GM10266 (cell line): ENCODE data around the gene CMSS1.

Source experiments
- DNase-seq: peaks from one replicate; pipeline ENCODE4 v3.0.0; 2012; ENCODE audit errors: extremely low spot score
- TF ChIP-seq, protein P1 (sequence below): IDR thresholded peaks from 2 replicates; pipeline ENCODE4 v1.5.1; 2012; ENCODE audit warnings: mild to moderate bottlenecking, low read depth; ENCODE audit not compliant: control insufficient read depth, insufficient read depth; ENCODE audit errors: missing control alignments

CMSS1 gene

DNA sequence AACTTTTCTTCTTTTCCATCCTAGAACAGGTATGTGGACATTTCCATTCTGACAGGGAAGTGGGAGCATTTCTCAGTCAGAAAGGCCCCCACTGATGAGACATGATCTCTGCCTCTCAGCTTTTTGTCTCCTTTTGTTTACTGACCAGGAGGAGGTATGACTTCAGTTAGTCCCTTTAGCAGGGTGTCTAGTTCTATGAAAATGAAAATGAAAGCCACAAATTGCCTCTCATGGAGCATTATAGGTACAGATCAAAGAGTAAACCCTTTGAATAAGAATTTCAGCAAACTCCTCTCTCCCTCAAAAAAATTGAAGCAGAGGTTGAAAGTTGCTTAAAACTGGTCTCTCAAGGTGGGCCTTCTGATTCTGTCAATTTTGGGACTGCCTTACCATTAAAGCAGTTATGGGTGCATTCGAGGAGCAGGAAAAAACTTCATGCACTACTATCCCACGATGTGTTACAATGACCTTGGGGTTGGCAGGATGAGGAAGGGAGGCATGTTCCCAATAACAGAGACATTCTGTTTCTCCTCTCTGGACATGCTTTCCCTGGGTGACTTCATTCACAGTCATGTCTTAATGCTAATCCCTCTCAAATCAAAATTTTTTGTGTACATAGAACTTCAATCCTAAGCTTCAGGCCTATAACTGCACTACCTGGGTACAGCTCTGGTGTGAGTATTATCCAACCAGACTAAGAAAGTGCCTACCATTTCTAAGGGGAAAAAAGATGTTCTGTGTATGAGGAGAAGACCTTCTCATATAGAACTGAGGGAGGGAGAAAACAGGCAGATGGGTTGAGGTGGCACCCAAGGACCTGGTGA lies 392.5 kb downstream of the CMSS1 start:
- peak; percentile 76 for DNase-seq
- TF ChIP-seq, protein P1, sequence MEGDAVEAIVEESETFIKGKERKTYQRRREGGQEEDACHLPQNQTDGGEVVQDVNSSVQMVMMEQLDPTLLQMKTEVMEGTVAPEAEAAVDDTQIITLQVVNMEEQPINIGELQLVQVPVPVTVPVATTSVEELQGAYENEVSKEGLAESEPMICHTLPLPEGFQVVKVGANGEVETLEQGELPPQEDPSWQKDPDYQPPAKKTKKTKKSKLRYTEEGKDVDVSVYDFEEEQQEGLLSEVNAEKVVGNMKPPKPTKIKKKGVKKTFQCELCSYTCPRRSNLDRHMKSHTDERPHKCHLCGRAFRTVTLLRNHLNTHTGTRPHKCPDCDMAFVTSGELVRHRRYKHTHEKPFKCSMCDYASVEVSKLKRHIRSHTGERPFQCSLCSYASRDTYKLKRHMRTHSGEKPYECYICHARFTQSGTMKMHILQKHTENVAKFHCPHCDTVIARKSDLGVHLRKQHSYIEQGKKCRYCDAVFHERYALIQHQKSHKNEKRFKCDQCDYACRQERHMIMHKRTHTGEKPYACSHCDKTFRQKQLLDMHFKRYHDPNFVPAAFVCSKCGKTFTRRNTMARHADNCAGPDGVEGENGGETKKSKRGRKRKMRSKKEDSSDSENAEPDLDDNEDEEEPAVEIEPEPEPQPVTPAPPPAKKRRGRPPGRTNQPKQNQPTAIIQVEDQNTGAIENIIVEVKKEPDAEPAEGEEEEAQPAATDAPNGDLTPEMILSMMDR, result no peak

DNA sequence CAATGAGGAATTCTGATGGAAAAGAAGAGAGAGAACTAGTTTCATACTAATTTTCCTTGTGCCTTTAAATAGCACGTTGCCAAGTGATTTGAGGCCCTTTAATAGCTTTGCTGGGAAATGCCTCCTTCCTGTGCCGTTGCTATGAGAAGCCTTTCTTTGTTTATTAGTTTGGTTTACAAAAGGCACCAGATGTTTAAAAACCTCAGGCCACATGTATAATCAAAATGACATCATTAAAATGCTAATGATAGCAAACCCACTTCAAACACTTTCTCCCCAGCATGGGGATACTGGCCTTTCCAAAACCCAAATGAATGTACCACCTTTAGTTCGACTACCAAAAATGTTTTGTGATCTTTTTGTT lies 393.1 kb downstream of the CMSS1 start:
- TF ChIP-seq, protein P1, result no peak
- DNase-seq, result peak; percentile 52

DNA sequence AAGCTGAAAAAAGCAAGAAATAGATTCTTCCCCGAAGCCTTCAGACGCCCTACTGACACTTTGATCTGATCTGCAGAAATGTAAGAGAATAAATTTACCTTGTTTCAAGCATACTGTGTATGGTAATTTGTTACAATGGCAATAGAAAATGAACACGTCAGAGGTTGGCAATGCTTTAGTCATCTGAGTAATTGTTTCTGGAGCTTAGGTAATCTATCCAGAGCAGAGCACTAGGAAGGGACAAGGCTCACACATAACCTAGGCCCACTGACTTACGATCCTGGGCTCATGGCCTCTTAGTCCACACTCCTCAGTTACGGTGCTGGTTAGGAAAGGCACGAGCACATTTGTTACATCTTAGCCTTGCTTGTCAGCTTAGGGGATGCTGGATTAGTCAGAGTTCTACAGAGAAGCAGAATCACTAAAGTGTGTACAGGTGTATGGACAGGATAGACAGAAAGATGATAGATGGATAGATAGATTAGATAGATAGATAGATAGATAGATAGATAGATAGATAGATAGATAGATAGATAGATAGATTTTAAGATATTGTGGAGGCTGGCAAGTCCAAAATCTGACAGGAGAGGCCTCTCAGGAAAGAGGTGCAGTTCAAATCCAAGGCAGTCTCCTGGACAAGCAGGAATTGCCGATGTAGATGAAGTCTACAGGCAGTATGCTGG lies 396.4 kb downstream of the CMSS1 start:
- no peak for DNase-seq
- TF ChIP-seq, protein P1, result no peak

DNA sequence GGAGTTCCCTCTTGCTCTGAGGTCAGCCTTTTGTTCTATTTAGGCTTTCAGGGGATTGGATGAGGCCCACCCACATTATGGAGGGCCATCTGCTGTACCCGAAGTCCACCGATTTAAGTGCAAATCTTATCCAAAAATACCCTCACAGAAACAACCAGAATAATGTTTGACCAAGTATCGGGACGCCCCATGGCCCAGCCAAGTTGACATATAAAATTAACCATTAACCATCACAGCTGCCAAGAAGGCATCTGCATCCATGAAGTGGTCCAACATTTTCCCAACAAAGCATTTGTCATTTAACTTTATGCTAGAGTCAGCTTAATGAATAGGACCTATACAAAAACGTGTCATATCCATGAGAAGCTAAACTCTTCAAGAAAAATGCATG lies 396.9 kb downstream of the CMSS1 start:
- TF ChIP-seq, protein P1, result no peak

DNA sequence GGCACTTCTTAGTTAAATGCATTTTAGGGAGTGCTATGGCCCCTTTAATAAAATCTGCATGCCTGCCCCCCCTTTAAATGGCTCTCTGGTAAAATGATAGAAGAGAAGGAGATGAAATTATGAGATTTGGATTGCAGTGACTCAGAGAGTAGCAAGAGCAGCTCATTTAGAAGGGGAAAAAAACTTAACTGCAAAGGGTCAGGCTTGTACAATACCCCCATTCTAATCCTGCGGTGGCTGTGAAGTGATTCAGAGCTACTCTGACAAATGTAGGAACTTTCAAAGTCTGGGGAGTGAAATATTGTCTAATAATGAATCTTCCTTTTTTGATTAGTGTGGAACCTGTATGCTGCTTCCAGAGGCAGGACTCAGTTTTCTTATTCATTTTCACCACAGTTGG lies 399.1 kb downstream of the CMSS1 start:
- TF ChIP-seq, protein P1, result no peak
- DNase-seq, result no peak

More for the DNA sequence above, 396.9 kb downstream of the CMSS1 start:
- no peak for DNase-seq

DNA sequence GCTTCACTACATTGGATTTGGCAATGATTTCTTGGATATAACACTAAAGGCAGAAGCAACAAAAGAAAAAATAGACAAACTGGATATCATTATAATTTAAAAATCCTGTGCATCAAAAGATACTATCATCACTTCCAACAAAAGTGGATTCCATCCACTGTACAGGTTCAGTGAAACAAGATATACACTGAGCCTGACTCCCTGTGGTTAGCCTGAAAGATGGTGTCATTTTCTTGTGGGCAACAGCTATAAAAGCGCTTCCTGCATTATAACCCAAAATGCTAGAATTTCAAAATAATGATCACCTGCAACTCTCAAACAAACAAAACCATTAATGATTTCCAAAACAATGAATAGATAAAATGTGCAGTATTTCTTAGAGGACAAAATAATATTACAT lies 403.5 kb downstream of the CMSS1 start:
- DNase-seq, result no peak
- TF ChIP-seq, protein P1, result no peak

DNA sequence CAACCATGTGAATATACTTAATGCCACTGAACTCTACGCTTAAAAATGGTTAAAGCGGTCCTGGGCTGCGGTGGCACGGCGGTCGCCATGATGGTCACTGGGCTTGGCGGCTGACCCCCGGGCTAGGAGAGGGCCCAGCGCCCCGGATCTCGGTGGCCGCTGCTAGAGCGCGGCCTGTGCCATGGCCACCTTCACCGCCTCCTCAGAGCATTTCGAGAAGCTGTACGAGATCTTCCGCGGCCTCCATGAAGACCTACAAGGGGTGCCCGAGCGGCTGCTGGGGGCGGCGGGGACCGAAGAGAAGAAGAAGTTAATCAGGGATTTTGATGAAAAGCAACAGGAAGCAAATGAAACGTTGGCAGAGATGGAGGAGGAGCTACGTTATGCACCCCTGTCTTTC lies 407.5 kb downstream of the CMSS1 start:
- TF ChIP-seq, protein P1, result no peak
- no peak for DNase-seq
